ENCODE data around the gene KIAA1958. TPM values are rescaled to one million over a fixed set of nuclear protein-coding genes. Genes with fewer than 3 reads are reported as not detected.

The KIAA1958 gene
- polyA plus RNA-seq, 1 of the 3 experiments (the other 2 are of a cell fraction) = 1.6 TPM

GRCh38 chr9:112531666-112532282 lies 45.1 kb downstream of the KIAA1958 start:
- Histone ChIP-seq H3K4me2 (no peak overlapping the region), H3K36me3 (replicated peaks in 1 of 2; ENCODE audit: control insufficient read depth in 1 of 2, insufficient read depth in 2 of 2, low read length in 1 of 2) (no peaks in the 10 kb centered on the region), H2AFZ (ENCODE audit: low read depth) (no peak overlapping the region), H3K27me3 (ENCODE audit: insufficient read depth) (no peaks in the 10 kb centered on the region), H4K20me1 (ENCODE audit: insufficient read depth) (no peaks in the 10 kb centered on the region), H3F3A (replicated peaks; ENCODE audit: insufficient read depth) (peaks cover 16% of the 10 kb centered on the region), H3K9me2 (no peaks in the 10 kb centered on the region), H3K9ac (no peak overlapping the region), H3K9me3 (no peaks in the 10 kb centered on the region), H3K4me1 (ENCODE audit: control insufficient read depth in 1 of 2, insufficient read depth in 2 of 2, low read depth in 1 of 2, low read length in 1 of 2) (peaks cover 3 to 24% of the 10 kb centered on the region in 2 experiments), H3K79me2 (ENCODE audit: insufficient read depth) (peaks cover 18% of the 10 kb centered on the region; the same call in 1 of the 2 replicates), H3K27ac (ENCODE audit: low read depth in 2 of 2, low read length in 1 of 2) (no peak overlapping the region), H3K4me3 (ENCODE audit: low read depth in 2 of 2, low read length in 1 of 2) (no peak overlapping the region)
- TF ChIP-seq FOXM1 (IDR thresholded peaks at IDR 0.05; ENCODE audit: low read depth) = no peak
- TF ChIP-seq IRF3 (IDR thresholded peaks at IDR 0.05; ENCODE audit: low read depth, low read length) = no peak
- no peak for TF ChIP-seq TAF1 (IDR thresholded peaks at IDR 0.05; ENCODE audit: borderline replicate concordance, low read depth, low read length)
- TF ChIP-seq SIN3A (IDR thresholded peaks at IDR 0.05; ENCODE audit: borderline replicate concordance, low read depth, low read length) = no peak
- no peak for TF ChIP-seq USF1 (IDR thresholded peaks at IDR 0.05; ENCODE audit: borderline replicate concordance, low read depth)
- TF ChIP-seq GABPA (IDR thresholded peaks at IDR 0.05; ENCODE audit: low read depth) = no peak
- no peak for TF ChIP-seq RCOR1 (IDR thresholded peaks at IDR 0.05; ENCODE audit: low read length)
- TF ChIP-seq CTCF (IDR thresholded peaks at IDR 0.05) = no peak
- no peak for TF ChIP-seq CHD2 (IDR thresholded peaks at IDR 0.05; ENCODE audit: low read length, partially characterized antibody)
- no peak for TF ChIP-seq USF2 (IDR thresholded peaks at IDR 0.05; ENCODE audit: borderline replicate concordance, low read depth, low read length)
- TF ChIP-seq SMC3 (IDR thresholded peaks at IDR 0.05; ENCODE audit: low read depth, low read length) = no peak
- TF ChIP-seq TCF12 (IDR thresholded peaks at IDR 0.05) = no peak
- TF ChIP-seq TEAD4 (IDR thresholded peaks at IDR 0.05; ENCODE audit: borderline replicate concordance, insufficient read depth) = no peak
- 97% methylated on average over 6 of the region's 6 CpGs for WGBS (ENCODE audit: low lambda C conversion rate)
- ChIA-PET CTCF (no interaction called here), POLR2A (no interaction called here)
- DNase-seq = no peak
